ENCODE results near the gene GRK4. TPM values are rescaled to one million over a fixed set of nuclear protein-coding genes. Genes with fewer than 3 reads are reported as not detected.
"Not testable (repeated sequence)": the region's sequence is repeated elsewhere in the genome, so short reads cannot be mapped to it uniquely, and the experiment has no call there.

Gene GRK4
- total RNA-seq, 1 experiment from 2014 or later = 3.7 TPM

DNA sequence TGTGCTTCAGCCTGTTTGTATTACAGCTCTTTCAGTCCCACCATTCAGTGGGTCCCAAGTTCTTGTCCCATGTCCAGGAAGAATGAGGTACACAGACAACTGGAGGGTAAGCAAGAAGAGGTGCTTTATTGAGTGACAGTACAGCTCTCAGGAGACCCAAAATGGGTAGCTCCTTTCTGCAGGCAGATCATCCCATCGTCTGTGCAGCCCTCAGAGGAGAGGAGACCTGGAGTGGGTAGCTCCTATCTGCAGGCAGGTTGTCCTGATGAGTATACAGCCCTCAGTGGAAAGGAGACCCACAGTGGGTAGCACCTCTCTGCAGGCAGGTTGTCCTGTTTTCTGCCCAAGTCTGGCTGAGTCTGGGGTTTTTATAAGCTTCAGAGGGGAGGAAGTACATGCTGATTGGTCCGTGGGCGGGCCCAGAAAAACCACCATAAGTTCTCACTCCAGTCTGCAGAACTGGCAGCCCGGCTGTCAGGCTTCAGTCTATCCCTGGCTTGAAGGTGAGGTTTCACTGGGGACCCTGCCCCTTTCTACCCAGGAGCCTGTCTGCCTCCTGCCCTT, 18.0 kb downstream of the GRK4 start:
- ChIA-PET POLR2A (ENCODE audit: unreplicated experiment) (no interaction called here), CTCF (no interaction called here)
- no peaks in the 10 kb centered on the region for H3F3A ChIP-seq (ENCODE audit: low read length, unreplicated experiment)
- H3K36me3 ChIP-seq (ENCODE audit: low read depth, low read length) = no peaks in the 10 kb centered on the region
- no peaks in the 10 kb centered on the region for H3K79me2 ChIP-seq (ENCODE audit: low read length)
- H3K4me1 ChIP-seq (ENCODE audit: insufficient read depth, low read length) = peaks cover 18% of the 10 kb centered on the region
- no peak overlapping the region for H3K4me3 ChIP-seq (ENCODE audit: low read length)
- no peak overlapping the region for H3K9ac ChIP-seq (ENCODE audit: low read length)
- H3K4me2 ChIP-seq (ENCODE audit: low read length) = no peak overlapping the region
- DNase-seq (no peak), ATAC-seq (no peak)
- no peak overlapping the region for H3K27ac ChIP-seq (ENCODE audit: low read length)
- no peaks in the 10 kb centered on the region for H3K27me3 ChIP-seq (ENCODE audit: low read length)
- TF ChIP-seq, protein P1, sequence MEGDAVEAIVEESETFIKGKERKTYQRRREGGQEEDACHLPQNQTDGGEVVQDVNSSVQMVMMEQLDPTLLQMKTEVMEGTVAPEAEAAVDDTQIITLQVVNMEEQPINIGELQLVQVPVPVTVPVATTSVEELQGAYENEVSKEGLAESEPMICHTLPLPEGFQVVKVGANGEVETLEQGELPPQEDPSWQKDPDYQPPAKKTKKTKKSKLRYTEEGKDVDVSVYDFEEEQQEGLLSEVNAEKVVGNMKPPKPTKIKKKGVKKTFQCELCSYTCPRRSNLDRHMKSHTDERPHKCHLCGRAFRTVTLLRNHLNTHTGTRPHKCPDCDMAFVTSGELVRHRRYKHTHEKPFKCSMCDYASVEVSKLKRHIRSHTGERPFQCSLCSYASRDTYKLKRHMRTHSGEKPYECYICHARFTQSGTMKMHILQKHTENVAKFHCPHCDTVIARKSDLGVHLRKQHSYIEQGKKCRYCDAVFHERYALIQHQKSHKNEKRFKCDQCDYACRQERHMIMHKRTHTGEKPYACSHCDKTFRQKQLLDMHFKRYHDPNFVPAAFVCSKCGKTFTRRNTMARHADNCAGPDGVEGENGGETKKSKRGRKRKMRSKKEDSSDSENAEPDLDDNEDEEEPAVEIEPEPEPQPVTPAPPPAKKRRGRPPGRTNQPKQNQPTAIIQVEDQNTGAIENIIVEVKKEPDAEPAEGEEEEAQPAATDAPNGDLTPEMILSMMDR (conservative IDR thresholded peaks at IDR 0.05; ENCODE audit: low read depth, low read length) = no peak
- TF ChIP-seq EZH2 (IDR thresholded peaks at IDR 0.05; ENCODE audit: low read length, unreplicated experiment) (no peak), EZH2phosphoT487 (IDR thresholded peaks at IDR 0.05; ENCODE audit: borderline replicate concordance, low read length) (no peak)
- H3K9me2 ChIP-seq (replicated peaks; ENCODE audit: low read length) = no peaks in the 10 kb centered on the region
- intact Hi-C loops (cut with micrococcal nuclease) = no loop called here
- no peaks in the 10 kb centered on the region for H3K9me3 ChIP-seq (ENCODE audit: low read length)
- no peaks in the 10 kb centered on the region for H4K20me1 ChIP-seq (ENCODE audit: low read length)
- no TSS peak for BruUV-seq (replicated peaks)
- H2AFZ ChIP-seq (ENCODE audit: low read length) = no peak overlapping the region

- Histone ChIP-seq H3K4me2 (ENCODE audit: low read length) (no peak overlapping the region), H3K9me3 (ENCODE audit: low read length) (no peaks in the 10 kb centered on the region), H4K20me1 (ENCODE audit: low read length) (no peaks in the 10 kb centered on the region), H3K4me3 (ENCODE audit: low read length) (no peak overlapping the region), H3K27me3 (ENCODE audit: low read length) (no peaks in the 10 kb centered on the region), H3K9me2 (replicated peaks; ENCODE audit: low read length) (no peaks in the 10 kb centered on the region), H3K9ac (ENCODE audit: low read length) (no peak overlapping the region), H3K27ac (ENCODE audit: low read length) (no peak overlapping the region), H3K4me1 (ENCODE audit: insufficient read depth, low read length) (peaks cover 14% of the 10 kb centered on the region), H3K36me3 (ENCODE audit: low read depth, low read length) (no peaks in the 10 kb centered on the region), H3F3A (ENCODE audit: low read length, unreplicated experiment) (no peaks in the 10 kb centered on the region), H2AFZ (ENCODE audit: low read length) (no peak overlapping the region), H3K79me2 (ENCODE audit: low read length) (no peaks in the 10 kb centered on the region)
- CTCF ChIA-PET = no interaction called here
- ATAC-seq (no peak), DNase-seq (no peak)
- intact Hi-C loops (cut with micrococcal nuclease) = no loop called here
- POLR2A ChIA-PET (ENCODE audit: unreplicated experiment) = no interaction called here
- BruUV-seq (replicated peaks) = no TSS peak
- TF ChIP-seq, protein P1 (conservative IDR thresholded peaks at IDR 0.05; ENCODE audit: low read depth, low read length) = no peak
- TF ChIP-seq EZH2phosphoT487 (IDR thresholded peaks at IDR 0.05; ENCODE audit: borderline replicate concordance, low read length) = no peak
- TF ChIP-seq EZH2 (IDR thresholded peaks at IDR 0.05; ENCODE audit: low read length, unreplicated experiment) = no peak
These were observed 18.6 kb downstream of the GRK4 start for GRCh38 chr4:2982012-2982411.

DNA sequence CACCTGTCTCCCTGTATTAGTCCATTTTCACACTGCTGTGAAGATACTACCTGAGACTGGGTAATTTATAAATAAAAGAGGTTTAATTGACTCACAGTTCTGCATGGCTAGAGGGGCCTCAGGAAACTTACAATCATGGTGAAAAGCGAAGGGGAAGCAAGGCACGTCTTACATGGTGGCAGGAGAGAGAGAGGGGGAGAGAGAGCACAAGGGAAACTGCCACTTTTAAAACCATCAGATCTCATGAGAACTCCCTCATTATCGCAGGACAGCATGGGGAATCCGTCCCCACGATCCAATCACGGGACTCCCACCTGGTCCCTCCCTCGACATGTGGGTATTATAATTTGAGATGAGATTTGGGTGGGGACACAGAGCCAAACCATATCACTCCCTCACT, 20.3 kb downstream of the GRK4 start:
- H3K27ac ChIP-seq (ENCODE audit: low read length); CTCF ChIA-PET; POLR2A ChIA-PET (ENCODE audit: unreplicated experiment); H3K9me3 ChIP-seq (ENCODE audit: low read length); intact Hi-C loops (cut with micrococcal nuclease); H4K20me1 ChIP-seq (ENCODE audit: low read length); H3K27me3 ChIP-seq (ENCODE audit: low read length); H3K36me3 ChIP-seq (ENCODE audit: low read depth, low read length); H3K79me2 ChIP-seq (ENCODE audit: low read length); H3F3A ChIP-seq (ENCODE audit: low read length, unreplicated experiment); ATAC-seq; H3K4me3 ChIP-seq (ENCODE audit: low read length); BruUV-seq (replicated peaks); H2AFZ ChIP-seq (ENCODE audit: low read length); H3K4me1 ChIP-seq (ENCODE audit: insufficient read depth, low read length); H3K9ac ChIP-seq (ENCODE audit: low read length); H3K4me2 ChIP-seq (ENCODE audit: low read length); DNase-seq; H3K9me2 ChIP-seq (replicated peaks; ENCODE audit: low read length): not testable (repeated sequence)

All from PC-3 (cell line).